Activated CD4-positive, alpha-beta T cell treated with anti-CD3 and anti-CD28 coated beads, Interleukin-2, amount 50 U/mL, for 48 hours (primary cell): ENCODE data around the gene CUX1.
A peak's percentile ranks its signal among the peaks of the same experiment; 100 is the strongest.
"Not testable (repeated sequence)": the region's sequence is repeated elsewhere in the genome, so short reads cannot be mapped to it uniquely, and the experiment has no call there.

Experiments
- DNase-seq, 2 experiments: peaks; one replicate each; pipeline ENCODE4 v3.0.0-alpha.2; 2020

Gene CUX1

GRCh38 chr7:101817471-101818286, at the start of gene CUX1:
Gene CUX1, plus strand, starts transcription at chr7:101817626. Its CDS starts 14 bp downstream, at chr7:101817640.
- DNase-seq = peak; percentile 32 to 35

DNA sequence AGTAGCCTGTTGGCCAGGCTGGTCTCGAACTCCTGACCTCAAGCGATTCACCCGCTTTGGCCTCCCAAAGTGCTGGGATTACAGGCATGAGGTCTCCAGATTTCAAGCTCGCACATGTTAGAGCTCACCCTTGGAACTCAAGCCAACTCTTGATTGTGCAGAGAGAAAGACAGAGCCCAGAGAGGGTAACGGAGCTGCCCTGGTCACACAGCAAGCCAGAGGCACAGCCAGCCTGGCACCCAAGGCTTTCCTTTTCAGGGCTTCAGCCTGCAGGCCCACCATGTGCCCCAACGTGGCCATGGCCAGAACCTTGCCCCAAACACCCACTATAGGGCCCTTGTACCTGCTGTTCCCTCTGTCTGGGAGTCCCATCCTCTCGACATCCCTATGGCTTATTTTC, 49.1 kb upstream of the CUX1 start:
- no peak for DNase-seq

DNA sequence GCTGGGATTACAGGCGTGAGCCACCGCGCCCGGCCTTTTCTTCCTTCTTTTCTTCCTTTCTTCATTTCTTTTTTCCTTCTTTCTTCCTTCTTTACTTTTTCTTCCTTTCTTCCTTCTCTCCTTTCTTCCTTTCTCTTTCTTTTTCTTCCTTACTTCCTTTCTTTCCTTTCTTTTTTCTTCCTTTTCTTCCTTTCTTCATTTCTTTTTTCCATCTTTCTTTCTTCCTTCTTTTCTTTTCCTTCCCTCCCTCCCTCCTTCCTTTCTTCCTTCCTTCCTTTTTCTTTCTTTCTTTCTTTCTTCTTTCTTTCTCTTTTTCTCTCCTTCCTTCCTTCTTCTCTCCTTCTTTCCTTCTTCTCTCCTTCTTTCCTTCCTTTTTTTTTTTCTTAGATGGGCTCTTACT, 47.0 kb upstream of the CUX1 start:
- no peak for DNase-seq

GRCh38 chr7:101772508-101773211, 44.8 kb upstream of the CUX1 start:
- no peak for DNase-seq

DNA sequence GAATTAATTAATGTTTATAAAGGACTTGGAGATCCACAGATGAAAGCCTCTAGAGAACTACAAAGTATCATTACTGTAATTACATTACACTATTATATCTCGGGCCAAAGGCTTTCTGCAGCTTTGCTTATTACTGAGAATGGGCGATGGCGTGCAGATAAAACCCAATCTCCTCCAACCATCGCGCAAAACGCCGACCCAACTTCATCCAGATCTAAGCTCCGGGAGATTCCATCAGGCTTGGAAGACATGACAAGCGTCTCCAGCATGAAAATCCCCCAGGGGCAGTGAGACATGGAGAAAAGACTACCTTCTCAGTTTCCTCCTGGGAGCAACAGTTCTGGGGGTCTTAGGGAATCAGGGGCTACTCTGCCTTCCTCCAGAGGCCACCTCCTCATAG, 42.2 kb upstream of the CUX1 start:
- DNase-seq = no peak

GRCh38 chr7:101778026-101778580, 39.3 kb upstream of the CUX1 start:
- no peak for DNase-seq

DNA sequence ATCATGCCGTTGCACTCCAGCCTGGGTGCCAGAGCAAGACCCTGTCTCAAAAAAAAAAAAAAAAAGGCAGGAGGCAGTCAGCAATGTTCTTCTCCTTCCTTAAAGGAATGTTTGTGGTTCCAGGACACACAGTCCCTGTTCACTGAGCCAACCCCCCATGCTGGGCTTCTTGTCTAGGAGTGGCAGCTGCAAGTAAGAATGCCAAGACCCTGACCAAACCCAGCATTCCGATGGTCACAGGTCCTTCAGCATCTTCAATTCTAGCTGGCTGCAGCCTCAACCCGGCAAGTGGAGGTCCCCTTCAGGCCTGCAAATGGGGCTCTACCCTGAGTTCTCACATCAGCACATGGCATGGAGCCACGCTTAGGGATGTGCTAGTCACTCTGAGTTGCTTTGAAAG, 38.2 kb upstream of the CUX1 start:
- no peak for DNase-seq

GRCh38 chr7:101780281-101780680, 37.1 kb upstream of the CUX1 start:
- DNase-seq = no peak

DNA sequence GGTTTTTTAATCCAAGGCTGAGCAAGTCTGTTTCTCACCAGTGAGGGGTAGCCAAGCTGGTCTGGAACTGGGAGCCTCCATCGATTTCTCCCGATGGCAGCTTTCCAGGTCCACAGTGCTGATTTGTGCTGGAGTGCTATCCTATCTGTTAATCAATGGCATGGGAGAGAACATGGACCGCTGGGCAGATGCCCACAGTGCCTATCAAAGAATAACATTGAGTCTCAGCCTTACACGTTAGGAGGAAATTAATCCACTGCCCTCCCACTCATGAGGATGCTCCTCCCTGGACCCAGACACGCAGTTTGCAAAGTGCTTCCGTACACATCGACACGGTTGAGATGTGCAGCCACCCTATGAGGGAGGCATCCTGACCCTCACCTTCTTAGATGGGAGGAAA, 36.0 kb upstream of the CUX1 start:
- DNase-seq = no peak

DNA sequence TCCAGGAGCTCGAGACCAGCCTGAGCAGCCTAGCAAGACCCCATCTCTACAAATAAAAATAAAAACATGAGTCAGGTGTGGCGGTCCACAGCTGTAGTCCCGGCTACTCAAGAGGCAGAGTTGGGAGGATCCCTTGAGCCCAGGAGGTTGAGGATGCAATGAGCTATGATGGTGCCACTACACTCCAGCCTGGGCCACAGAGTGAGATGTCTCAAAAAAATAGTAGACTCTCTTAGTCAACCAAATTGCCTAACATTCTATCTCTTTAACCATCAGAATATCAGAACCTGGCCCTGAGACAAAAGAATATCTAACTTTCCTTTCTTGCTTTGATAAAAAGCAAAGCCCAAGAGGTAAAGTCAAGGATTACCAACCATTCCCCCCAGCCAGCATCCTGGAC, 35.0 kb upstream of the CUX1 start:
- DNase-seq = no peak

DNA sequence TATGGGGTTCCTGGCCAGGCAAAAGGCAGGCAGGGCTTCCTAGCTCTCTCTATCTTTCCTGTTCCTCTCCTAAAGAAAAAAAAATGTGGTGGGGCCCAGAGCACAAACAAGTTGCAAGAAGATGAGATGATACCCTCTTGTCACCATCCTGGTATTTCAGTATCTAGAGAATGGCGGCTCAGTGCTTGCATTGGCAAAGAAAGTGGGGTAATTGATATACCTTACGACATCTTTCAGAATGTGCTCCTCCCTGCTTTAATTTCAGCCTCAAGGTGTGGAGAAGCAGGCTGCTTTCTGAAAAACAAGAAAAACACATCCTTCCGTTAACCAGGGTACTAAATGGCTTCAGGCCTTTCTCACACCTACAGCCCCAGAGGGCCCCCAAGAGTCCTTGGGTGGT, 34.5 kb upstream of the CUX1 start:
- no peak for DNase-seq

GRCh38 chr7:101783381-101784181, 33.8 kb upstream of the CUX1 start:
- no peak for DNase-seq

- DNase-seq = no peak
Measured at GRCh38 chr7:101784292-101785127, 32.9 kb upstream of the CUX1 start.

DNA sequence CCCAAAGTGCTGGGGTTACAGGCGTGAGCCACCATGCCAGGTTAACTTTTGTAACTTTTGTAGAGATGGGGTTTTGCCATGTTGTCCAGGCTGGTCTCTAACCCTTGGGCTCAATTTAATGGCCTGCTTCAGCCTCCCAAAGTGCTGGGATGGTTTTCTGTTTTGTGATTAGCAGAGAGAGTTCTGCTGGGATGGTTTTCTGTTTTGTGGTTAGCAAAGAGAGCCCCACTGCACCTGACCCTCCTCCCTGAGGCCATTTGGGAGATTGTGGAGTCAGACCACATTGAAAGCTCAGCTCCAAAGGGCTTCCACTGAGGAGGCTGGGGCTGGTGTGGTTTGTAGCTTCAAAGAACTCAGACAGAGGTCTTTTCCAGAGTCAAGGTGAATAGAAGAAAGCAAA, 29.6 kb upstream of the CUX1 start:
- DNase-seq = no peak

- DNase-seq = no peak
Measured at GRCh38 chr7:101788517-101788916, 28.9 kb upstream of the CUX1 start.

DNA sequence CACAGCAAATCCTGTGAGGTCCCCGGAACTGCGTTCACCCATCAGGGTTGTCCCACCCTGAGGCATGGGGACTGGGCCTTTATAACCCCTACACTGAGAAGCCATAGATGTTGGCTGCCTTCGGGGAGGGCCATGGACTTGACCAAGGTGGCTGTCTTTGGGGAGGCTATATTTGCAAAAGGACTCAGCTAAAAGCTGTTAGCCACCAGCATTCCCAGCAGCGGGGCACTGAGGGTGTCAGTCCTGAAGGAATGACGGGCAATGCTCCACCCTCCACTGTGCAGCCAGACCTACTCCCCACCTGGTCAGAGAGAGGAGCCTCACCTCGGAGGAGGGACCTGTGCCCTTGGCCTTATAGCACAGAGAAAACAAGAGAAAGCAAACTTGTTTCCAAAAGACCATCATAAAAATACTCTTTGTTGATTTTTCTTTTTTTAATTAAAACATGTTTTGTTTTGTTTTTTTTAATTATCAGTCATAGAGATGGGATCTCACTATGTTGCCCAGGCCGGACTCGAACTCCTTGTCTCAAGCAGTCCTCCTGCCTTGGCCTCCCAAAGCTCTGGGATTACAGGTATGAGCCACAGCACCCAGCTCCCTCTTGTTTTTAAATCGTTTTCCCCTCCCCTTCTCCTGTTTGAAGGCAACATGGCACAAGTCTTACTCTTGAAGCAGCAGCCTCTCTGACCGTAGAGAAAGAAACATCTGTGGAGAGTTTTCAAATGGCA, 26.7 kb upstream of the CUX1 start:
- DNase-seq = no peak

DNA sequence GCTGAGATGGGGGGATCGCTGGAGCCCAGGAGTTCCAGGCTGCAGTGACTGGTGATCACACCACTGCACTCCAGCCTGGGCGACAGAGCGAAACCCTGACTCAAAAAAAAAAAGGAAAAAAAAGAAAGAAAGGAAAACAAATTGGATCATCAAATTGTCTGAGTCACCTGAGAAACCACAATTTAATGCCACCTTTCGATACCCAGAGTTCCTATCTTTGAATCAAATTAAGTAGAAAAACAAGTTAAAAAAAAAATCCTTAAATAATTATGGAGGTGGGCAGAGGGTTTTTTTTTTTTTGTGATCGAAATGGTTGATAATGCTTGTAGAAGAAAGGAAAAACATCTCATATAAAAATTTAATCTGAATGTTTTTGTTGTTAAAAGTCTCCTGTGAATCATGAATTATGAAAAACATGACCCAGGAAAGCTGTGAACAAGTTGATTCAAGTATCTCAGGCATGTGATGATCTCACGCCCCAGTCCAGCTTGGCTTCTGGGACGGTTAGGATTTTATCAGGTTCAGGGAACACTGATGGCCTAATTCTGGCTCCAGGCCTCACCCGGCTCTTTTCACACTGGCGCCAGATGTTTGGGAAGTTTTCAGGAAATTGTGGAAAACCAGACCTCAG, 25.3 kb upstream of the CUX1 start:
- no peak for DNase-seq

DNA sequence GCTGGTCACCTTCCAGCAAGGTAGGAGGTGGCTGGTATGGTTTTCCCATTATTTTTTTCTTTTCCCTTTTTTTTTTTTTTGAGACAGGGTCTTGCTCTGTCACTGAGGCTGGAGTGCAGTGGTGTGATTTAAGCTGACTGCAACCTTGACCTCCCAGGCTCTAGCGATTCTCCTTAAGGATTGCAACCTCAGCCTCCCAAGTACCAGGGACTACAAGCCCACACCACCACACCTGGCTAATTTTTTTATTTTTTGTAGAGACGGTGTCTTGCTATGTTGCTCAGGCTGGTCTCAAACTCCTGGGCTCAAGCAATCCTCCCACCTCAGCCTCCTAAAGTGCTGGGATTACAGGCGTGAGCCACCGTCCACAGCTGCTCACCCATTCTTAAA, 24.7 kb upstream of the CUX1 start:
- DNase-seq = not testable (repeated sequence)

GRCh38 chr7:101795461-101795860, 22.0 kb upstream of the CUX1 start:
- no peak for DNase-seq

GRCh38 chr7:101798173-101798572, 19.3 kb upstream of the CUX1 start:
- not testable (repeated sequence) for DNase-seq
